ENCODE measurements around the gene GSTP1. TPM values are rescaled to one million over a fixed set of nuclear protein-coding genes. Genes with fewer than 3 reads are reported as not detected.
"Not testable (repeated sequence)": the region's sequence is repeated elsewhere in the genome, so short reads cannot be mapped to it uniquely, and the experiment has no call there.

GSTP1 gene
- polyA plus RNA-seq, 4 donors = 694 to 850 (median 763) TPM

DNA sequence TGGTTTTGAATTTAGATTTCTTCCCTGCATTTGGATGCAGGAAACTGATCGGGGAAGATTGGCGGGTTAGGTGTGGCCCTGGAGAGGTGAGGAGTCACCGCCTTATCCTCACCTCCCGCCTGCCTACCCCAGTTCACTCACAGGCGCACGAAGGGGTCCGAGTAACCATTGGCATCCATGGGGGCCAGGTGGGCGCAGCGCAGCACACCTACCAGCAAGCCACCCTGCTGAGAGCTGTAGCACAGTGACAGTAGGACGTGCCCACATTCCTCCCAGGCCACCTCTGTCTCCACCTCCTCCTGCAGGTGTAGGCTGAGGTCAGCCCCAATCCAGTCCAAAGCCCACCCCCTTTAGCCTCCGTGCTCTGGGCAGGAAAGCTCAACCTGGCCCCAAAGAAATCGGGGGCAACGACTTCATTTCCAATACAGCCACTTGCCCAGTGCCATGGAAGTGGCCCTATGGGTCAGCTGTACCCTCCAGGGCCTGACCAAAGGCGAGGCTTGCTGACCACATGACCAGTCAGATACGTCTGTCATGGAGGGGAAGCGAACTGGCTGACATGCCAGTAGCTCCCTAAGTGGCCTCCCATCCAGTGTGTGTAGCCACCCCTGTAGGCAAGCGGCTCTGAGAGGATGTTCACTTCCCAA lies 29.8 kb downstream of the GSTP1 start:
- no peak for DNase-seq (ENCODE audit: low read depth in 4 of 4, low spot score in 2 of 4)

- DNase-seq (ENCODE audit: low read depth in 4 of 4, low spot score in 2 of 4) = no peak
These were observed 30.5 kb downstream of the GSTP1 start for GRCh38 chr11:67613960-67614715.

DNA sequence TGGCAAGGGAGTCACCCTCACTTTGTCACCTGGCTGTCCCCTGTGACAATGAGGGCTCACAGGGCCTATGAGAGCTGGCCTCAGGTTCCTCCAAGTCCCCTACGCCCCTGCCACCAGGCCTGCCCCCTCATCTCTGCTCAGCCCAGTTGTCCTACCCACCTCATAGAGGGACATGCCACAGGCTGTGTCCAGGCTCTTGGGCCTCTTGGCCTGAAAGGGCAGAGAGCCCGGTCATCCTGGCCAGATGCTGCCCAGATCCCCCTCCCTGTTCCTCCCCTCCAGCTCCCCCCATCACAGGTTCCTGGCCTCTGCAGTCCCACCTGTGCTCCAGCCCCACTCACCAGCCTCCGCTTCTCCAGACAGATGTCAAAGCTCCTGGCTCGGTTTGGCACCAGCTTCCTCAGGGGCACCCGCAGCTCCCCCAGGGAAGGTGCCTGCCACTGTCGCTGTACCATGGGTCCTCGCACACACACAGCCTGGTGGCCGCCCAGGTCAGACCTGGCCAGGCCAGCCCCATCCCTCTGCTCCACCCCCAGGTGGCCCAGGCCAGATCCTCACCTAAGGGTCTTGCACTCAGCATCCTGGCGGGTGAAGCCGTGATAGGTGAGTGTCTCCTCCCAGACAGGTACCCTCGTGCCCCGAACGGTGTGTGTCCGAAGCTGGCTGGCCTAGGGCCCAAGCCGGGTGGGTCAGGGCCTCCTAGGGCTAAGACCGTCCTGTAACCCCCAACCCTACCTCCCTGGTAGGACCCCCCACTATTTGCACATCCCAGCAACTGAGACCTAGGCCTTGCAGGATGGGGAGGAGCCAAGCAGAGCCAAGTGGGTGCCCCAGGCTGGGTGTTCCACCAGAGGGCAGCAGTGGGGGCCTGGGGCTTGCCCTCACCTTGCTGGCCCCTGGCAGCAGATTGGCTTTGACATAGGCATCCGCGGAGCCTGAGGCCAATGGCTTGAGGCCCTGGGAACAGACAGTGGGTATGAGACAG lies 31.4 kb downstream of the GSTP1 start:
- DNase-seq (ENCODE audit: low read depth in 4 of 4, low spot score in 2 of 4) = no peak

DNA sequence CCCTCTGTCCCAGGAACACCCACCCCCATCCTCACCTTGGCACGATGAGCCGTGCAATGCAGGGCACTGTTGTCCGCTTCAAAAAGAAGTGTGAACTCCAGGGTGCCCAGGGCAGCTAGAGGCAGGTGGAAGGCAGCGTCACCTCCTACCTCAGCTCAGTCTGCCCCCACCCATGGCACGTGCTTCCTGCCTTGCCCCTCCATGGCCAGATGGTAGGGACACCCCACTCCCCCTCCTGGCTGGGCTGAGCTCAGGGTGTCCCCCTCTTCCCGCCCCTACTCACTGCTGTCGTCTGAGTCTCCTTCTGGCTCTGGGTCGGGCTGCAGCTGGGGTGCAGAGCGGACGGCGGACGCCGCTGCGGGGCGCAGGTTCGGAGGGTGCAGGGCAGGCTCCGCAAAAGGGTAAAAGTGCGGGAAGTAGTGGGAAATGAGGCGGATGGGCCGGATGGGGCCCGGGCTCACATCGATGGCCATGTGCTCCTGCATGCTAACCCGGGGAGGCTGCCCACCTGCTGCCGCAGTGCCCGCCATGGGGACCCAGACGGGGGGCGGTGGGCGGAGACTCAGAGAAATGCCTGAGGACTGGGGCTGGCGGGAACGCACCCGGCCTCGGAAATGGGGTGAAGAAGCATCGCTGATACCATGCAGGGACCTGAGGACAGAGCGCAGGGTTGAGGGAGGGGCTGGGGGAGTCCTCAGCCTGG lies 32.3 kb downstream of the GSTP1 start:
- no peak for DNase-seq (ENCODE audit: low read depth in 4 of 4, low spot score in 2 of 4)

GRCh38 chr11:67616431-67617242 lies 33.0 kb downstream of the GSTP1 start:
- no peak for DNase-seq (ENCODE audit: low read depth in 4 of 4, low spot score in 2 of 4)

GRCh38 chr11:67617243-67617953 lies 33.8 kb downstream of the GSTP1 start:
- DNase-seq (ENCODE audit: low read depth in 4 of 4, low spot score in 2 of 4) = no peak

DNA sequence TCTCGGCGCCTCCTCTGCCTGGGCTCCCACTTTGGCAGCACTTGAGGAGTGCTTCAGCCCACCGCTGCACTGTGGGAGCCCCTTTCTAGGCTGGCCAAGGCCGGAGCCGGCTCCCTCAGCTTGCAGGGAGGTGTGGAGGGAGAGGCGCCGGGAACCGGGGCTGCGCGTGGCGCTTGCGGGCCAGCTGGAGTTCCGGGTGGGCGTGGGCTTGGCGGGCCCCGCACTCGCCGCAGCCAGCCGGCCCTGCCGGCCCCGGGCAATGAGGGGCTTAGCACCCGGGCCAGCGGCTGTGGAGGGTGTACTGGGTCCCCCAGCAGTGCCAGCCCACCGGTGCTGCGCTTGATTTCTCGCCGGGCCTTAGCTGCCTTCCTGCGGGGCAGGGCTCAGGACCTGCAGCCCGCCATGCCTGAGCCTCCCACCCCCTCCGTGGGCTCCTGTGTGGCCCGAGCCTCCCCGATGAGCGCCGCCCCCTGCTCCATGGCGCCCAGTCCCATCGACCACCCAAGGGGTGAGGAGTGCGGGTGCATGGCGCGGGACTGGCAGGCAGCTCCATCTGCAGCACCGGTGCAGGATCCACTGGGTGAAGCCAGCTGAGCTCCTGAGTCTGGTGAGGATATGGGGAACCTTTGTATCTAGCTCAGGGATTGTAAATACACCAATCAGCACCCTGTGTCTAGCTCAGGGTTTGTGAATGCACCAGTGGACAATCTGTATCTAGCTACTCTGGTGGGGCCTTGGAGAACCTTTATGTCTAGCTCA lies 35.5 kb downstream of the GSTP1 start:
- not testable (repeated sequence) for DNase-seq (ENCODE audit: low read depth in 4 of 4, low spot score in 2 of 4)

- DNase-seq (ENCODE audit: low read depth in 4 of 4, low spot score in 2 of 4) = not testable (repeated sequence)
These were observed 36.3 kb downstream of the GSTP1 start for GRCh38 chr11:67619683-67620618.

DNA sequence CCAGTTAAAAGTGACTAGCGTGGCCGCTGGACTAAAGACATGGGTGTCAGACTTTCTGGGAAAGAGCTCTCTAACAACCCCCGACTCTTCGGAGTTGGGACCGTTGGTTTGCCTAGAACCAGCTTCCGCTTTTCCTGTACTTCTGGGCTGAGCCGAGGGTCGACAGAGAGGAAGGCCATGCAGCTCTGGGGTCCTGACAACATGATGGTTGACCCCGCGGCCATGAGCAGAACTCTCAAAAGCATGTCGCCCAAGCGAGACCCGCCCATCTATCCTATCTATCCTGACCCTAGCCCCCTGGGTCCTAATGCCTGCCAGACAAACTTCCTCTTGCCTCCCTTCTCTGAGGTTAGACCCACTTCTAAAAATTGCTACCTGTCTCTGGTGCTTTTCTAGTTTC lies 37.0 kb downstream of the GSTP1 start:
- not testable (repeated sequence) for DNase-seq (ENCODE audit: low read depth in 4 of 4, low spot score in 2 of 4)

DNA sequence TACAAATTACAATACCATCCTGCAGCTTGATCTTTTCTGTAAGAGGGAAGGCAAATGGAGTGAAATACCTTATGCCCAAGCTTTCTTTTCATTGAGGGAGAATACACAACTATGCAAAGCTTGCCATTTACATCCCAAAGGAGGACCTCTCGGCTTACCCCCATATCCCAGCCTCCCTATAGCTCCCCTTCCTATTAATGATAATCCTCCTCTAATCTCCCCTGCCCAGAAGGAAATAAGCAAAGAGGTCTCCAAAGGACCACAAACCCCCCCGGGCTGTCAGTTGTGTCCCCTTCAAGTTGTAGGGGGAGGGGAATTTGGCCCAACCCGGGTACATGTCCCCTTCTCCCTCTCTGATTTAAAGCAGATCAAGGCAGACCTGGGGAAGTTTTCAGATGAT lies 38.3 kb downstream of the GSTP1 start:
- DNase-seq (ENCODE audit: low read depth in 4 of 4, low spot score in 2 of 4) = not testable (repeated sequence)

DNA sequence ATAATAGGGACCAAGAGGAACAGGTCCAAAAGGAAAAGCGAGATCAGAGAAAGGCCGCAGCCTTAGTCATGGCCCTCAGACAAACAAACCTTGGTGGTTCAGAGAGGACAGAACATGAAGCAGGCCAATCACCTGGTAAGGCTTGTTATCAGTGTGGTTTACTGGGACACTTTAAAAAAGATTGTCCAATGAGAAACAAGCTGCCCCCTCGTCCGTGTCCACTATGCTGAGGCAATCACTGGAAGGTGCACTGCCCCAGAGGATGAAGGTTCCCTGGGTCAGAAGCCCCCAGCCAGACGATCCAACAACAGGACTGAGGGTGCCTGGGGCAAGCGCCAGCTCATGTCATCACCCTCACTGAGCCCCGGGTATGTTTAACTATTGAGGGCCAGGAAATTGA lies 39.3 kb downstream of the GSTP1 start:
- DNase-seq (ENCODE audit: low read depth in 4 of 4, low spot score in 2 of 4) = not testable (repeated sequence)

GRCh38 chr11:67623795-67624194 lies 40.2 kb downstream of the GSTP1 start:
- DNase-seq (ENCODE audit: low read depth in 4 of 4, low spot score in 2 of 4) = not testable (repeated sequence)

DNA sequence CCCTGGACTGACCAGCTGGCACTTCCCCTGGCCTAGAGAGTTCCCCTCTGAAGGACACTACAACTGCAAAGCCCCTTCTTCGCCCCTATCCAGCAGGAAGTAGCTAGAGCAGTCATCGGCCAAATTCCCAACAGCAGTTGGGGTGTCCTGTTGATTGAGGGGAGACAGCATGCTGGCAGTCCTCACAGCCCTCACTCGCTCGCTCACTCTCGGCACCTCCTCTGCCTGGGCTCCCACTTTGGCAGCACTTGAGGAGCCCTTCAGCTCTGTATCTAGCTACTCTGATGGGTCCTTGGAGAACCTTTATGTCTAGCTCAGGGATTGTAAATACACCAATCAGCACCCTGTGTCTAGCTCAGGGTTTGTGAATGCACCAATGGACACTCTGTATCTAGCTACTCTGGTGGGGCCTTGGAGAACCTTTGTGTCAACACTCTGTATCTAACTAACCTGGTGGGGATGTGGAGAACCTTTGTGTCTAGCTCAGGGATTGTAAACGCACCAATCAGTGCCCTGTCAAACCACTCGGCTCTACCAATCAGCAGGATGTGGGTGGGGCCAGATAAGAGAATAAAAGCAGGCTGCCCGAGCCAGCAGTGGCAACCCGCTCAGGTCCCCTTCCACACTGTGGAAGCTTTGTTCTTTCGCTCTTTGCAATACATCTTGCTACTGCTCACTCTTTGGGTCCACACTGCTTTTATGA lies 42.7 kb downstream of the GSTP1 start:
- not testable (repeated sequence) for DNase-seq (ENCODE audit: low read depth in 4 of 4, low spot score in 2 of 4)

GRCh38 chr11:67626970-67627369 lies 43.4 kb downstream of the GSTP1 start:
- DNase-seq (ENCODE audit: low read depth in 4 of 4, low spot score in 2 of 4) = no peak

DNA sequence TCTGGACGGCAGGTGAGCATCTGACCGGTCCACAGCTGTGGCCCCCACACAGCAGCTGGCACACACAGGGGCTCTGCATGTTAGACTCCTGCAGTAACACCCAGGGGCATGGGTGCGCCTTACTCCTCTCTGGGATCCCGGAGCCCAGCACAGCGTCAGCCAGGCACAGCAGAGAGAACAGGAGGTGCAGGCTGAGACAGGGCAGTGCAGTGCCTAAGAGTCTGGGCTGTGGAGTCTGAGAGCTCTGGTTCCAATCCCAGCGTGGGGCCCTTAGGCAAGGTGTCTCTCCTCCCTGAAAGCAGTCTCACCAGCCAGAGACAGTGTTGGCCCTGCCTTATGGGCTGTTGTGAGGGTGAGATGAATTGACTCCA lies 43.8 kb downstream of the GSTP1 start:
- no peak for DNase-seq (ENCODE audit: low read depth in 4 of 4, low spot score in 2 of 4)

GRCh38 chr11:67627812-67628624 lies 44.4 kb downstream of the GSTP1 start:
- no peak for DNase-seq (ENCODE audit: low read depth in 4 of 4, low spot score in 2 of 4)
